GM18507 (cell line): Measurements from ENCODE around the gene FRMD3.

Experiments used
- DNase-seq: peaks from one replicate; pipeline ENCODE4 v3.0.0; 2011; ENCODE audit warnings: low read depth; ENCODE audit not compliant: insufficient read length; ENCODE audit errors: extremely low spot score
- FAIRE-seq: peaks from 2 replicates; lab custom pipeline; 2011; peaks lifted over from hg19 to GRCh38; lab: Jason Lieb, UNC

The FRMD3 gene

DNA sequence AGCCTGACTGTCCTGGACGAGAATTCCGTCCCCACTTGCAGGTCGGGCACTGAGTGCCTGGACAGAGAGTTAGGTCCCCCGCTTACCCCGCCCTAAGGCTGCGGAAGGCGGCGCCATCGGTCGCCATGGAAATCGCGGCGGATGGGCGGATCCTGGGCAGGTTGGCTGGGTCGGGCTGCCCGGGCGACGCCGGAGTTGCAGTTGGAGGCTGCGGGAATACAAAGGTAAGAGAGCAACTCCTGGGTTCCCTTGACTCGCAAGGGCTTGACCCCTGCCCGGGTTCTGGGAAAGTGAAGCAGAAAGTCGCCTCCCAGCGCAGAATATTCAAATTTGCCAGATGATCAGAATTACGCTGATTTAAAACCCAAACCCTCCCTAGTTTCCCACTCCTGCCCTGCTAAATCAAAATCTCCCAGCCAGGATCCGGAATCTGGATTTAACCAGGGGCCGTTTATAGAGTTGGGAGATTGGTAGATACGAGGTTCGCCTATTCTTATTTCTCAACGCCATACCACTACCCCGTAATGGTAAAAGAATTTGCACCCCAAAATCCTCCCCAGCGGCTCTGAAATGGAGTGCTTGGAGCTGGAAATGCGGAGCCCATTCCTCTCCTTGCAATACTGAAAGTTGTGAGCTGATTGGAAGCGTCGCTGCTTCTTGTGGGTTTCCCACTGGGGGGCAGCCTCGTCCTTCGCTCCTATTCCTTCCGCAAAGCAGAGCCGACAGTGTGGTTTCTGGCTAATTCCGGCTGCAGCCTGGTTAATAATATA is 318.9 kb downstream of the FRMD3 start:
- FAIRE-seq, result no peak

DNA sequence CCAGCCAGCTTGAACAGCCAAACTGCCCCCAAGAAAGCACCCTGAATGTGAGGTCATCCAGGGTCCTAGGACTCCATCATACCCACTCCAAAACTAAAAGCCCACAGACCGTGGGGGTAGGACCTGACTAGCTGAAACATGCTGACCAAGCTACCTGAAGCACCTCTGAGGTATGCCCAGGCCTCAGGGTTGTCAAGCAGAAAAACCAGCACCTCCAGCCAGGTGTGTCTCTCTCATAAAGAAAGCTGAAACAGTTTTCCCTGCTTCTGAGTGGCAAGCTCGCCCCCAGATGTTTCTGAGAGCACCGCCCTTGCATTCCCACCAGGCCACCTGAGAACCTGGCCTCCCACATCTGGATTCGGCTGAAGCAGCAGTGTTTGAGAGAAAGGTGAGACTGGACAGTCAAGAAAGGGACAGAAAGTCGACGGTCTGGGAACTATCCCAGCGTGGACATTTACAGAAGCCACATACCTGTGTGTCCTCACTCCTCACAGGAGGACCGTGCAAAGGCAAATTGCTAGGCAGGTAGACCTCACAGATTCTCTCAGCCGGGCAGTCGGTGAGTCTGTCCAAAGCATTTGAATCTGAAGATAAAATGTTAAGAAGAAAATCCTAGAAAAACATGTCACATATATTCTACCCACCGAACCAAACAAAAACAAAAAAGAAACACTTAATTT is 319.6 kb downstream of the FRMD3 start:
- FAIRE-seq (no peak), DNase-seq (no peak)

More for the DNA sequence above, 318.9 kb downstream of the FRMD3 start:
- DNase-seq, result peak; percentile 17

DNA sequence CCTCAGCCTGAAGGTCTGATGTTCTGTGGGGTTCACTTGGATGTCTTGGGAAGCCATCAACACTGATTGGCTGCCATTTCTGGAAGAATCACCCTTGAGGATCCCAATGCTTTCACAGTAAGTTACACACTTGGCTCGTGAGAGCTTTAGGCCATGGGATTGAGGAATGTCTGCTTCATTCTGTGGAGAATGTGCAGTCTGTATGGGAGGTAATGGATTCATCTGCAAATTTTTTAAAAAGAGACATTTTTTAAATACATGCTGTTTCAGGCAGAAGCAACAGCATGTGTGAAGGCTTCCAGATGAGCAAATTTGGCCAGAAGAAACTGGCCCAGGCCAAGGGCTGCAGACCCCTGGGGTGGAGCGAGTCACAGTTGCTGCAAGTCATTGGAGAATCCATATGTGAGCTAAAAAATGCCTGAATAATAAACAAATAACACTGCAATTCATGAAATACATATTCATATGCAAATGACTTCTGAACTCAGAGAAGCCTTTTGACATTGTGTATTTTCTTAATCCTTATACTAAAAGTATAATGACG is 328.9 kb downstream of the FRMD3 start:
- FAIRE-seq, result no peak
- DNase-seq, result no peak

DNA sequence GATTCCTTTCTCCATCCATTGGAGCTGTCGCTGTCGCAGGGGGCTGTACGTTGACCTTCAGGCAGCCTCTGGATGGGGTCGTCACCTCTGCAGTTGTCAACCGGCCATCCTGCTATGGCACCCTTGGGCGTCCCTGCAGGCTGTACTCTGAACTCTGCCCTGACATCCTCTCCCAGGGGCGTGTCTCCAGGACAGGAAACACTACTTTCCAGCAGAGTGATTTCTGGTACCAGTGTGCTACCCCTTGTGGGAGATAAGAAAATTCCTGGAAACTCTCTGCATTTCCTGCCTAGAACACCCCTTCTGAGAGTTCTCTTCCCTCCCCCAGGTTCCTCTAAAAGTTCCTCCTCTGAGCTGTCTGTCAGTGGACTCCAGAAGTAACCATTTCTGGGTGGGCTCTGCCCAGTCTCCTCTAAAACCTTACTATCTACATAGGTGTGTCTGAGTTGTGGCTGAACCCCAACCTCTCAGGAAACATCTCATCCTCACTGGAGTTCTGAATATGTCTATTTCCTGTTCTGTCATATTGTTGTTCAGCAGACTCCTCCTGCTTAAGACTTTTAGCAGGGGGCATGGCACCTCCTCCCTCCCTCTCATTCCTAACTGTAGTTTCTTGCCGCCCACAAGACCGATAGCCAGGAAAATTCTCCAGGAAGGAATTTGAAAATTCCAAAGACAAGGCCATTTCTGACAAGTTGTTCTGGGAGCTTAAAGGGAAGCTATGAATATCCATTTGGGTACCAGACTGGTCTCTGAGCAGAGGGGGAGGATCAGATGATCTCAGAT is 329.9 kb downstream of the FRMD3 start:
- FAIRE-seq (no peak), DNase-seq (no peak)

DNA sequence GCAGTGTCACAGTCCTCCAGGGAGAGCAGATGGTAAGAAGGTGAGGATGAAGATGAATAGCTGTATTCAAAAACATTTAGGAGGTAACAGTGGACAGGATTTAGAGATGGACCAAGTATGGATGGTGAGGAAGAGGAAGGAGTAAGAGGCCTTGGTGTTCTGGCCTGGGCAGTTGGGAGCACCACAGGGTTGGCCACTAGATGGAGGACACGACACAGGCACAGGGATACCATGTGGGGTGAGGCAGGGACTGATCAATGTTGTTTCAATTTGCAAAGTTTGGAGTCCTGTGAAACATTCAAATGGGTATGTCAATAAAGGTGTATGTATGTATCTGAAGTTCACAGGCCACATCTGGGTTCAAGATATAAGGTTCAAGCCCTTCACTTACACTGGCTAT is 334.2 kb downstream of the FRMD3 start:
- FAIRE-seq (no peak), DNase-seq (no peak)

DNA sequence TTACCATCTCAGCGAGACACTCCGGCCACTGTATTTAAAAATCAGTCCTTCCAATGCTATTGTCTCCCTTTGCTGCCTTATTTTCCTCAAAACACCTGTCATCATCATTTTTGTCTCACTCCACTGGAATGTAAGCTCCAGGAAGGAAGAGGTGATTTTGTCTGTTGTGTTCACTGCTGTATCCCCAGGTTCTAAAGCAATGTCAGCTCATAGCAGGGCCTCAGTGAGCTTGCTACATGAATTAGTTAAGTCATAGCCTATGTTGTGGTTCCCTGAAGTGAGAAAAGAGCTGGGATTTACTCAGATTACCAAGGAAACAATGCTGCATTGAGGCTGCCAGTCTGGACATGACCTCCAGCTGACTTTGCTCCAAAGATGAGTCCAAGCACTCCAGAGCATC is 337.7 kb downstream of the FRMD3 start:
- FAIRE-seq (no peak), DNase-seq (no peak)

DNA sequence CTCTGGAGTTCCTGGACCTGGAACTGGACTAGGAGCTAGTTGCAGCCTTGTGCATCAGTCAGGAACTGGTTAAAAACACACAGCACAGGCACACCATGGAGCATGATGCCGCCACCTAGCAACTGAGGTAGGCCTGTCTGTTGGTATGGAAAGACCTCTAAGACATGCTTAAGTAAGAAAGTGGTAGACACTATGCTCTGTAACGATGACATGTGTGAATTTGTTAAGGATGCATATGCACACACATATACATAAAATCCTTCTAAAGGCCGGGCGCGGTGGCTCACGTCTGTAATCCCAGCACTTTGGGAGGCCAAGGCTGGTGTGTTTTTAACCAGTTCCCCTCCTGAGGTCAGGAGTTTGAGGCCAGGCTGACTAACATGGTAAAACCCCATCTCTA is 338.4 kb downstream of the FRMD3 start:
- FAIRE-seq, result no peak

DNA sequence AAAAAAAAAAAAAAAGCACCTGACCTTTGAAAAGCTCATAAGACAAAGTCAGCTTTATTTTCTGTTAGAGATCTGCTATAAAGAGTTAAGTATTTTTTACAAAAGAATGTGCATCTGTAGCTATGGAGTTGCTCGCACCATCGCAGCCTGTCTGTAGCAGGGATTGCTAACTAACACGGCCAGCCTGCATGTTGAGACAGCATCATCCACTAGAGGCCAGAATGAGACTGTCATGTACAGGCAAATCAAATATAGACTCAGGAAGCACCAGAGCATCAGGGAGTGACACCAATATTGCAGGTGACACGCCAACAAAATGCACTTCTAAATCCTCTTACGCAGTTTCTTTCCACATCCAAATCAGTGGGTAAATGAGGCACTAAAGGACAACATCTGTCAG is 339.0 kb downstream of the FRMD3 start:
- DNase-seq, result no peak
- no peak for FAIRE-seq

More for the DNA sequence above, 338.4 kb downstream of the FRMD3 start:
- no peak for DNase-seq

DNA sequence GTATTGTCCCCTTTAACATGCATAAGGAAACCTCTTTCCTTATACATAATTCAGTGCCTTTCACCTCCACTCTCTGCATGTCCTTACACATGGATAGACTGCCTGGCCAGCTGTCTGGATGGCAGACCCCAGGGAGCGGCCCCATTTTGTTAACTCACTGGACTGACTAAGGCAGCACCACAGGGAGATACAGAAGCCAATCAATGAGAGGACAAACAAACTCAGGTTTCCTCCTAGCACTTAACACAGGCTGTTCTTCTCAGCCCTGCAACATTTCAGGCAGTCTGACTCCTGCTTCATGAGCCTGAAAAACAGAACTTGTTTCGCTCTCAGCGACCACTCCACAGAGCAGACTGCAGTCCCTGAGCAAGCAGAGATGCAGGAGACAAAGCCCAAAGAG is 339.8 kb downstream of the FRMD3 start:
- DNase-seq (no peak), FAIRE-seq (no peak)

DNA sequence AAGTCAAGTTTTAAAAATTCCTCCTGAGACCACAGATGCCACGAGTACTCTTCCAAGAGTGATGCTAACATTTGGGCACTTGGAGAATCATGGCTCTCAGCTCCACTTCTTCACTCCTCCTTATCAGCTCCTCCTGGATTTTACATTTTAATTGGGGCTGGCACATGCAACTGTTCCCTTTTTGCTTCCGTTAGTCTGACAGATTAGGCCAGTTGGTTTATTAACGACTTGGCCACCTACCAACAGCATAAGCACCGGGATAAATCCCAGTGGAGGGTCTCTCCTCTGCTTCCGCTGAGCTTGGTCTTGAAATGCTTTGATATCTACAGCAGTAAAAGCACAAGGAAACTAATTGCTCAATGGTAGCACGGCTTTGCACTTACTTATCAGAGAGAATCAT is 340.6 kb downstream of the FRMD3 start:
- FAIRE-seq, result no peak

DNA sequence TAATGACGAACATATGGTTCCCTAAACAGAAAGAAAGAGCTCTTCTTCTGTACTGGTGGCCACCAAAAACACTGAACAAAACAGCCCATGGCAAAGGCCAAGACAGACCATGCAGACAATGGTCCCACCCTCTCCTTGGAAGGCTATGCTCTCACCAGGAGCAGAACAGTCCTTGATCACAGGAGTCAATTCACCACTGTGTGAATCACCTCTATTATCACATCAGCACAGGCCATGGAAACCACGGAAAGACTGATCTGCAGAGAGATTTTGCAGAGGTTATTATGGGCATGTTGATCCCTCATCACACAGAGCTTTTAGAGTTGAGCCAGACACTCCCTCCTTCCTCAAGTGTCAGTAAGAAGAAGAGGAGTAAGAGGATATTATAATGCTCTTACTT is 341.3 kb downstream of the FRMD3 start:
- FAIRE-seq (no peak), DNase-seq (no peak)

More for the DNA sequence above, 340.6 kb downstream of the FRMD3 start:
- DNase-seq, result no peak
